ENCODE measurements around the gene GPR21. TPM values are rescaled to one million over a fixed set of nuclear protein-coding genes. Genes with fewer than 3 reads are reported as not detected.

The GPR21 gene
- total RNA-seq, 4 donors from 2014 or later, result 0.88 to 4.2 (median 2.2) TPM

- no peak for TF ChIP-seq CTCF (IDR thresholded peaks at IDR 0.05; ENCODE audit: low read depth)
Measured at GRCh38 chr9:123031963-123032362, 1.5 kb upstream of the GPR21 start.

GRCh38 chr9:123033864-123034601 lies 566 bp downstream of the GPR21 start:
- TF ChIP-seq CTCF (IDR thresholded peaks at IDR 0.05; ENCODE audit: low read depth), result no peak

- no peak for TF ChIP-seq CTCF (IDR thresholded peaks at IDR 0.05; ENCODE audit: low read depth)
Measured at GRCh38 chr9:123034881-123035510, 1.5 kb downstream of the GPR21 start.

- no peak for TF ChIP-seq CTCF (IDR thresholded peaks at IDR 0.05; ENCODE audit: low read depth)
Measured at GRCh38 chr9:123035791-123036190, 2.3 kb downstream of the GPR21 start.

GRCh38 chr9:123036893-123037545 lies 3.6 kb downstream of the GPR21 start:
- no peak for TF ChIP-seq CTCF (IDR thresholded peaks at IDR 0.05; ENCODE audit: low read depth)

GRCh38 chr9:123039617-123040219 lies 6.3 kb downstream of the GPR21 start:
- no peak for TF ChIP-seq CTCF (IDR thresholded peaks at IDR 0.05; ENCODE audit: low read depth)

- TF ChIP-seq CTCF (IDR thresholded peaks at IDR 0.05; ENCODE audit: low read depth), result no peak
Measured at GRCh38 chr9:123040801-123041200, 7.3 kb downstream of the GPR21 start.
